ENCODE data around the gene RHOC. TPM values are rescaled to one million over a fixed set of nuclear protein-coding genes. Genes with fewer than 3 reads are reported as not detected.

Gene RHOC
- total and polyA plus RNA-seq, 2 donors (not counting 1 experiment from before 2014, with no cell fraction given): 21.0 to 28.3 TPM

- no peak for DNase-seq
- H3K4me1 ChIP-seq (ENCODE audit: control insufficient read depth in 2 of 2, insufficient read depth in 2 of 2, low read length in 2 of 2): peaks cover 27 to 30% of the 10 kb centered on the region in 2 donors
- H3K4me3 ChIP-seq (ENCODE audit: control extremely low read depth in 1 of 5, extremely low read depth in 1 of 5, insufficient read depth in 1 of 5, low read depth in 2 of 5, low read length in 4 of 5): no peak overlapping the region
- no peak for TF ChIP-seq EZH2 (IDR thresholded peaks at IDR 0.05; ENCODE audit: borderline replicate concordance, insufficient read depth, low read depth, low read length, poor library complexity, severe bottlenecking)
- H3K36me3 ChIP-seq (replicated peaks in 1 of 2; ENCODE audit: control extremely low read depth in 1 of 2, control insufficient read depth in 1 of 2, extremely low read depth in 1 of 2, insufficient read depth in 2 of 2, low read length in 1 of 2): peaks cover 0 to 17% of the 10 kb centered on the region in 2 experiments
- Mint-ChIP-seq H3K4me3 (no peak overlapping the region), H3K9me3 (ENCODE audit: insufficient read depth) (no peaks in the 10 kb centered on the region), H3K27me3 (no peaks in the 10 kb centered on the region), H3K27ac (no peak overlapping the region), H3K4me1 (peaks cover 29% of the 10 kb centered on the region)
- ChIA-PET CTCF (interaction anchor here (0.9 kb wide), 2 partner anchors 18 to 20 kb away, joined by 3 read pairs; partner anchors contain the start of gene PPM1J), POLR2A (interaction anchor here (1.3 kb wide), 1 partner anchor 22 kb away, joined by 3 read pairs; the partner anchor contains the start of gene MOV10)
- H3K9ac ChIP-seq (ENCODE audit: low read length): no peak overlapping the region
- H3K79me2 ChIP-seq (ENCODE audit: control insufficient read depth, insufficient read depth, low read length): no peaks in the 10 kb centered on the region
- no peaks in the 10 kb centered on the region for H3K27me3 ChIP-seq (replicated peaks in 1 of 4; ENCODE audit: control extremely low read depth in 1 of 4, control insufficient read depth in 3 of 4, insufficient read depth in 4 of 4, low read length in 3 of 4)
- H3K27ac ChIP-seq (ENCODE audit: low read length in 2 of 2): no peak overlapping the region
- intact Hi-C loops (cut with micrococcal nuclease): no loop called here
- no peaks in the 10 kb centered on the region for H3K9me3 ChIP-seq (ENCODE audit: control extremely low read depth in 1 of 3, control insufficient read depth in 2 of 3, insufficient read depth in 1 of 3, low read length in 2 of 3)
- 100% methylated on average over 6 of the region's 7 CpGs for WGBS (ENCODE audit: insufficient coverage)
- no peak overlapping the region for H2AFZ ChIP-seq (ENCODE audit: insufficient read depth, low read depth, low read length, poor library complexity, severe bottlenecking)
- no peak for ATAC-seq (ENCODE audit: low read depth)
- H4K20me1 ChIP-seq (ENCODE audit: control insufficient read depth, insufficient read depth, low read length, poor library complexity, severe bottlenecking): no peaks in the 10 kb centered on the region
- H3K4me2 ChIP-seq (replicated peaks; ENCODE audit: low read depth, low read length, poor library complexity, severe bottlenecking): no peak overlapping the region
Observed at GRCh38 chr1:112696578-112697314, 10.2 kb downstream of the RHOC start.

GRCh38 chr1:112695276-112695675 lies 11.7 kb downstream of the RHOC start:
- CTCF ChIA-PET: no interaction called here
- H3K27me3 Mint-ChIP-seq: no peaks in the 10 kb centered on the region
- no peaks in the 10 kb centered on the region for H3K27me3 ChIP-seq (replicated peaks in 1 of 4; ENCODE audit: control extremely low read depth in 1 of 4, control insufficient read depth in 3 of 4, insufficient read depth in 4 of 4, low read length in 3 of 4)
- DNase-seq: no peak
- no peaks in the 10 kb centered on the region for H3K79me2 ChIP-seq (ENCODE audit: control insufficient read depth, insufficient read depth, low read length)
- no peaks in the 10 kb centered on the region for H3K9me3 Mint-ChIP-seq (ENCODE audit: insufficient read depth)
- H3K9ac ChIP-seq (ENCODE audit: low read length): no peak overlapping the region
- POLR2A ChIA-PET: no interaction called here
- H3K4me3 ChIP-seq (ENCODE audit: control extremely low read depth in 1 of 5, extremely low read depth in 1 of 5, insufficient read depth in 1 of 5, low read depth in 2 of 5, low read length in 4 of 5): no peak overlapping the region
- no peak overlapping the region for H2AFZ ChIP-seq (ENCODE audit: insufficient read depth, low read depth, low read length, poor library complexity, severe bottlenecking)
- TF ChIP-seq EZH2 (IDR thresholded peaks at IDR 0.05; ENCODE audit: borderline replicate concordance, insufficient read depth, low read depth, low read length, poor library complexity, severe bottlenecking) (no peak), CTCF (IDR thresholded peaks at IDR 0.05) (no peak)
- H3K4me1 ChIP-seq (ENCODE audit: control insufficient read depth in 2 of 2, insufficient read depth in 2 of 2, low read length in 2 of 2): peaks cover 12 to 16% of the 10 kb centered on the region in 2 donors
- no peak overlapping the region for H3K4me2 ChIP-seq (replicated peaks; ENCODE audit: low read depth, low read length, poor library complexity, severe bottlenecking)
- WGBS (ENCODE audit: insufficient coverage): 96% methylated on average over 8 of the region's 9 CpGs
- ATAC-seq (ENCODE audit: low read depth): no peak
- no peak overlapping the region for H3K4me3 Mint-ChIP-seq
- H3K4me1 Mint-ChIP-seq: peaks cover 15% of the 10 kb centered on the region
- H3K27ac ChIP-seq (ENCODE audit: low read length in 2 of 2): no peak overlapping the region
- intact Hi-C loops (cut with micrococcal nuclease): no loop called here
- H3K27ac Mint-ChIP-seq: no peak overlapping the region
- no peaks in the 10 kb centered on the region for H3K9me3 ChIP-seq (ENCODE audit: control extremely low read depth in 1 of 3, control insufficient read depth in 2 of 3, insufficient read depth in 1 of 3, low read length in 2 of 3)
- no peaks in the 10 kb centered on the region for H4K20me1 ChIP-seq (ENCODE audit: control insufficient read depth, insufficient read depth, low read length, poor library complexity, severe bottlenecking)
- H3K36me3 ChIP-seq (replicated peaks in 1 of 2; ENCODE audit: control extremely low read depth in 1 of 2, control insufficient read depth in 1 of 2, extremely low read depth in 1 of 2, insufficient read depth in 2 of 2, low read length in 1 of 2): peaks cover 0 to 17% of the 10 kb centered on the region in 2 experiments

All from B cell (primary cell).